GM19193 (cell line): ENCODE results near the gene RPGR.

Experiments used
- POLR2A ChIP-seq: IDR thresholded peaks from 4 replicates; pipeline ENCODE4 v1.6.1; 2011; ENCODE audit not compliant: insufficient read depth, insufficient read length; ENCODE audit errors: extremely low read depth

RPGR gene, protein sequence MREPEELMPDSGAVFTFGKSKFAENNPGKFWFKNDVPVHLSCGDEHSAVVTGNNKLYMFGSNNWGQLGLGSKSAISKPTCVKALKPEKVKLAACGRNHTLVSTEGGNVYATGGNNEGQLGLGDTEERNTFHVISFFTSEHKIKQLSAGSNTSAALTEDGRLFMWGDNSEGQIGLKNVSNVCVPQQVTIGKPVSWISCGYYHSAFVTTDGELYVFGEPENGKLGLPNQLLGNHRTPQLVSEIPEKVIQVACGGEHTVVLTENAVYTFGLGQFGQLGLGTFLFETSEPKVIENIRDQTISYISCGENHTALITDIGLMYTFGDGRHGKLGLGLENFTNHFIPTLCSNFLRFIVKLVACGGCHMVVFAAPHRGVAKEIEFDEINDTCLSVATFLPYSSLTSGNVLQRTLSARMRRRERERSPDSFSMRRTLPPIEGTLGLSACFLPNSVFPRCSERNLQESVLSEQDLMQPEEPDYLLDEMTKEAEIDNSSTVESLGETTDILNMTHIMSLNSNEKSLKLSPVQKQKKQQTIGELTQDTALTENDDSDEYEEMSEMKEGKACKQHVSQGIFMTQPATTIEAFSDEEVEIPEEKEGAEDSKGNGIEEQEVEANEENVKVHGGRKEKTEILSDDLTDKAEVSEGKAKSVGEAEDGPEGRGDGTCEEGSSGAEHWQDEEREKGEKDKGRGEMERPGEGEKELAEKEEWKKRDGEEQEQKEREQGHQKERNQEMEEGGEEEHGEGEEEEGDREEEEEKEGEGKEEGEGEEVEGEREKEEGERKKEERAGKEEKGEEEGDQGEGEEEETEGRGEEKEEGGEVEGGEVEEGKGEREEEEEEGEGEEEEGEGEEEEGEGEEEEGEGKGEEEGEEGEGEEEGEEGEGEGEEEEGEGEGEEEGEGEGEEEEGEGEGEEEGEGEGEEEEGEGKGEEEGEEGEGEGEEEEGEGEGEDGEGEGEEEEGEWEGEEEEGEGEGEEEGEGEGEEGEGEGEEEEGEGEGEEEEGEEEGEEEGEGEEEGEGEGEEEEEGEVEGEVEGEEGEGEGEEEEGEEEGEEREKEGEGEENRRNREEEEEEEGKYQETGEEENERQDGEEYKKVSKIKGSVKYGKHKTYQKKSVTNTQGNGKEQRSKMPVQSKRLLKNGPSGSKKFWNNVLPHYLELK

DNA sequence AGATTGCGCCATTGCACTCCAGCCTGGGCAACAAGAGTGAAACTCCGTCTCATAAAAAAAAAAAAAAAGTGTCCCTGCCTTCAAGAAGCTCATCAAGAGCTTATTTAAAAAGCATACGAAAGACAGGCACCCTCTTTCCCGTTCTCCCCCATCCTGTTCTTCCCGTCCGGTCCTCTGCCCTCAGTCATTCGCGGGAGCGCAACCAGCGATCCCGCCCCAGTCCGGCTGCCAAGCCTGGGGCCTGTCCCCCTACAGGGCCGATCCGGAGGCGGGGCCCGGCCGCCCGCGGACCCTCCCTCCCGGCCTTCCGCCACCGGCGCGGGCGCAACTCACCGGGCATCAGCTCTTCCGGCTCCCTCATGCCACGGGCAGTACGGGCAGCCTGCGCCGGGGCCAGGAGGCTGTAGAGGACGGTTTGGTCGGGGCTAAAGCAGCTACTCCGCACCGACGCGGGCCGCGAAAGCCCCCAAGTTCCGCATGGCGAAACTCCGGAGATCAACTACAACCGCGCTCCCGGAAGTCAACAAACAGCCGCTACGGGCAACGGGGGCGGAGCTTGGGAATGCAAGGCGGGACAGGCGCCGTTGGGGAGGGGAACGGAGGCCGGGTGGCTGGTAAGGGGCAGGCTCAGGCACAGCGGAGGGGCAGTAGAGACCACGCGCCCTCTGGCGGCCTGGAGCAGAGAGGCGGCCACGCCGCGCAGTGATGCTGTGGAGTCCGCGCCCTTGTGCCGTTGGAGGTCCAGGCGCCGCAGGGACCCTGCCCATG is at the start of gene RPGR:
Gene RPGR (minus strand): TSS at position 503 of the 768 bp plus-strand sequence. CDS start 142 bp downstream, at position 361.
- TF ChIP-seq POLR2A: no peak

DNA sequence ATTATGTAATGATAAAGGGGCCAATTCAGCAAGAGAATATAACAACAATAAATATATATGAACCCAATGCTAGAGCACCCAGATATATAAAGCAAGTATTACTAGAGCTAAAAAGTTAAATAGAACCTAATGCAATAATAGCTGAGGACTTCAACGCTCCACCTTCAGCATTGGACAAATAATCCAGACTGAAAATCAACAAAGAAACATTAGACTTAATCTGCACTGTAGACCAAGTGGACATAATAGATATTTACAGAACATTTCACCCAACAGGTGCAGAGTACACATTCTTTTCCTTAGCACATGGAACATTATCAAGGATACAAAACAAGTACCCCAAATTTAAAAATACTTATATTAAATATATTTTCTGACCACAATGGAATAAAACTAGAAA is 49.4 kb upstream of the RPGR start:
- no peak for TF ChIP-seq POLR2A

DNA sequence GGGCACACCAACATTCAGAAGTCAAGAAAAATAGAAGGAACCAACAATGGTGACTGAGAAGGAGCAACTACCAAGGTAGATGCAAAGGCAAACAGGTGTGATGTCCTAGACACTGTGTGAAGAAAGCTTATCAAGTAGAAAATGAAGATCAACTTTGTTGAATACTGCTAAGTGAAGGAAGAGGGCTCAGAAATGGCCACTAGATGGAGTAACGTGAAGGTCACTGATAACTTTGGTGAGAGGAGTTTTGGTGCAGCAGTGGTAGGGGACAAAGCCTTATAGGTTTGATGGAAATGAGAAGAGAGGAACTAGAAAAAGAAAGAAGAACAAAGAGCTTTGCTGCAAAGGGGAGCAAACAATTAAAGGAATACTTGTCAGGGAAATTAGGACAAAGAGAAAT is 48.6 kb upstream of the RPGR start:
- no peak for TF ChIP-seq POLR2A

DNA sequence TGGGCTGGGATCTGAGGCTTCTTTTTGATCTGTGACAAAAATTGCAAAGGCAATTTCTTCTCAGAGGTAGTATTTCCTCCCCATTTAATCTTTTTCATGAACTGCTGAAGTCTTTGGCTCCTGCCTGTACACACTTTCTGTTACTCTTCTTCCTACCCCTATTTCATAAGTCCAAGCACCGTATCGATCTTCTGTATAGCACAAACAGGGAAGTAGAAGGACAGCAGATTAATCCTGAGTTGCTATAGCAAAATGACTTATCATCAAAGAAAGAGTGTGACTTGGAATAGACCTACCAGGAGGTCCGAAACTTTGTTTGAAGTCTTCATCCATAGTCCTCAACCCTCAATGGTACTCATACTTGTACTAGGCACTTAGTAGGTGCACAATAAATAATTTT is 47.1 kb upstream of the RPGR start:
- no peak for TF ChIP-seq POLR2A

DNA sequence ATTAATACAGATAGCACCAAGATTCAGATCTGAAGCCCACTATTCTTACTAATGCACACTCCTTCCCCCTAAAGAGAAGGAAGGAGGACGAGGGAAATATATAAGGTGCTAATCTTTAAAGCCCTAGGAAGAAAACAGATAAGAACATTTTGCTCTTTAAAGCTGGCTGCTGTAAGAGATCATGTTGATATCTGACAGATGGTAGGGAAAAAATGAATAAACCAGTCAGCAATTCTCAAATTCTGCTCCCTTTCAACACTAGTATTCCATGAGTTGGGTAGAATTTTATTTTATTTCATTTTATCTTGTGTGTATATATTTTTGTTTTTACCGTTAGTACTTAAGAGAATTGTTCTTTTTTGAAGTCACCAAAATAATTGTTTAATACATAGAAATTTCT is 44.3 kb upstream of the RPGR start:
- TF ChIP-seq POLR2A: no peak

DNA sequence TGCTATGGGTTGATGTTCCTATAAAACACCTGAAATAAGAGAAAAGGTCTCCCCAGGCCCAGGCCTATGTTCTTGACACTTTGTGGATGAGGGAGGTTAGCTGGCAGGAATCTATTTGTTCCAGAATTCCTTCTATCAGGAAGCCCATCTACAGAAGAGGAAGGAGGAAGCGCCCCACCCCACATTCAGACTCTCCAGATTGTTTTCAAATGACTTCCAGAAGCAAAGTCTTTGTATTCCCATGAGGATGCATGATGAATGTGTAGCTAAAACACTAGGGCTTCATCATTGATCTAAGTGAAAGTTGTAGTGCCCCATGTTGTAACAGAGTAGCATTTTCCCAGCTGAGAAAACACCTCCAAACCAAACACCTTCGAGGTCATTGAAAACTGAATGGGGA is 41.5 kb upstream of the RPGR start:
- no peak for TF ChIP-seq POLR2A

DNA sequence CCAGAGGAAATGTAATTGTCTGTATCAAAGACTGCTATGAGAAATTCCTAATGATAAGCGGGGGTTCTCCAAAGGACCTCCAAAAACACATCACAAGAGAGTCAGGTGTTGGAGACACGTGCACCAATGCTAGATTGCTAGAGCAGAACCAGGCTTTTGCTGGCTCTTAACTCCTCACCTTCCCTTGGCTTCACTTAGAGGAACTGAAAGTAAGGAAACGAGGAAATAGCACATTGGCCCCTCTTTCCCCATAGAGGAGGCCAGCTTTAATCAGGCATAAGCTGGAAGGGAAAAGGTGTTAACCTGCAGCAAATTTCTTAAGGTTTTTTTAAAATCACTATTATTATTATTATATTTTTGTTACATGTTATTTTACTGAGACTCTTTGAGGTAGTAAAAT is 38.6 kb upstream of the RPGR start:
- no peak for TF ChIP-seq POLR2A

DNA sequence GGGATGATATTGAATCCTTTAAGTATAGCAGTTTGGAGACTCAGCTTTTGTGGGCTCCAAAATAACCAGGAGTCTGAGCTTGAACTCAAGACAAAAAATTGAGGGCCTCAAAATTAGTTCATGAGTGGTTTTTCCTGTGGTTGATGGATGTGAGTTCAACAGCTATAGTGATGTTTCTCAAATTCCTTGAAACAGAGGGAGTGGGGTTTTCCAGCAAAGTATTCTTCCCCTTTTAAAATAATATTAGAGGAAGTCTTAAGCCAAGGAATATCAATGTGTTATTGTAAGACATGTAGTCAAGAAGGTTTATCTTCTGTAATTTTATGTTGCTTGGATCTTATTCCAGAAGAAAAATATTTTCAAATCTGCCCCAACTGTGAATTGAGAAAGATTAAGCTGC is 35.7 kb upstream of the RPGR start:
- TF ChIP-seq POLR2A: no peak

DNA sequence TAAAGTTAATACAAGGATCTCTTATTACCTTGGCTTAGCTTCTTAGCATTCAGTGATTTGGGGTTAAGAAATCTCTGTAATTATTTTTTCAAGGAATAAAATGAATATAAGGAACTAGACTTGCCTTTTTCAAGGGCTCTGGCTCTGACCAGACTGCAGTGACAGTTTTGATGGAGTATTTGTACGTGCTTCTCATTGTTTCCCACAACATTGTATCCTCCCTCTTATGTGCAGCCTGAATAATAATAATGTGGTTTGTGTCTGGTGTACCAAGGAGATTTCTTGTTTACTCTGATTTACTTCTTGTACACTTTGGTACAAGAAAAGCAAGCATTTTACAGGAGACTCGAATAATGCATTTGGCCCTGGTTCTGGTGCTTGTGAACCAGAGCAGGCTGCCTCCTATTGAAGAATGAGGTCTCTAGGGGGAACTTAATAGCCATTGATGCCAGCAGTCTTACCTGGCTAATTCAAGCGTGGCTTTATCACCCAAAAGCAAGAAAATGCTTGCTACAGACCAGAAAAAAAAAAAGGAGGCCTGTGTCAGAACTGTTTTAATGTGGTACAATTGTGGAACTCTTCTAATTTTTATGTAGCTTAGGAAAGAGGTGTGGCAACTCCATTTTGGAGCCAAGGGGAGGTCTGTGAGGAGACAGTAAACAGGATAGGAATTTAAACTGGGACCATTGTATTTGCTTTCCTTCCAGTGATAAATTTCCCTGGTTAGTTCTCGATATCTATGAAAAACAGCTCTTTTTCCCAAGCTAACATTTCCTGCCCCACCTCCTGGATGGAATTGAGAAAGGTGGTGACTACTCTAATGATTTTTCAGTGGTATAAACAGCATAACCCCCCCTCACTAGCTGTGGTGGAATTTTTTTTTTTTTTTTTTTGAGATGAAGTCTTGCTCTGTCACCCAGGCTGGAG is 30.7 kb upstream of the RPGR start:
- TF ChIP-seq POLR2A: no peak

DNA sequence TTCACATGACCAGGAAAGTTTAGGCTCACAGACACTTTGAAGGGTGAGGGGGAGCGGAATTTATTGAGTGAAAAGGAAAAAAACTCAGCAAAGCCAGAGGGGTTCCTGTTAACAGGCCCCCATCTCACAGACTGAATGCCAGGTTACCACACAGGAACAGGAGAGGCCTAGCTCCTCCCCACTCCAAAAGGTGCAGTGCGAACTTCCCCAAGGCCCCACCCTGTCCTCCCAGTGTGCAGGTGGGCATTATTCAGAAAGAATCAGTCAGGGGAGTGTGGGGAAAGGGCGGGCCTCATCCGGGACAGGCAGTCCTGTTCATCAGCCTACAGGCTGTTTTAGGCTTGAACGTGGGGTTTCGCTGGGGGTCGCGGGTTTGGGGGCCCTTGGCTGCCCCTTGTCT is 29.1 kb upstream of the RPGR start:
- no peak for TF ChIP-seq POLR2A

DNA sequence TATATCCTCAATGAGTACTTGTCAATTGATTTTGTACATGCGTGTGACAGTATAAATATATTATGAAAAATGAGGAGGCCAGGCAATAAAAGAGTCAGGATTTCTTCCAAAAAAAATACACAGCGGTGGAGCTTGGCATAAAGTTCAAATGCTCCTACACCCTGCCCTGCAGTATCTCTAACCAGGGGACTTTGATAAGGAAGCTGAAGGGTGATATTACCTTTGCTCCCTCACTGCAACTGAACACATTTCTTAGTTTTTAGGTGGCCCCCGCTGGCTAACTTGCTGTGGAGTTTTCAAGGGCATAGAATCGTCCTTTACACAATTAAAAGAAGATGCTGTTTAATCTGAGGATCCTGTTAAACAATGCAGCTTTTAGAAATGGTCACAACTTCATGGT is 25.1 kb upstream of the RPGR start, which contains the start of gene OTC:
Gene OTC (plus strand): TSS at position 243 of the 400 bp plus-strand sequence. CDS start 93 bp downstream, at position 336.
- TF ChIP-seq POLR2A: no peak

DNA sequence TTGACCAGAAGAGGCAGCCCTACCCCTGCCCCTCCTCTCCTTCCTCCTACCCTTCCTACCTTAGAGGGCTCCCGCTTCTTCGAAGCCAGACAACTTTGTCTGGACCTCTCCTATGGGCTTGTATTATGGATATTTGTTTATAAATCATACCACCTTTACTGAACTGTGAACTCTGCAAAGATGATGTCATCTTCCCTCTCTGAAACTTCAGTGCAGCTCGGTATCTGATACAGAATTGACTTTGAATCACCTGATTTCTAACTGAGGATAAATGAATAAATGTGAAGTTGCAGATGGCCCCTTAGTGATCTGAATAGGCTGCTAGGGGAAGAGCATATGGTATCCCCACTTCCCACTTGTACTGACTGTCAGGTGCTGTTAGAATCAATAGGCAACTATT is 24.0 kb upstream of the RPGR start:
- TF ChIP-seq POLR2A: no peak

DNA sequence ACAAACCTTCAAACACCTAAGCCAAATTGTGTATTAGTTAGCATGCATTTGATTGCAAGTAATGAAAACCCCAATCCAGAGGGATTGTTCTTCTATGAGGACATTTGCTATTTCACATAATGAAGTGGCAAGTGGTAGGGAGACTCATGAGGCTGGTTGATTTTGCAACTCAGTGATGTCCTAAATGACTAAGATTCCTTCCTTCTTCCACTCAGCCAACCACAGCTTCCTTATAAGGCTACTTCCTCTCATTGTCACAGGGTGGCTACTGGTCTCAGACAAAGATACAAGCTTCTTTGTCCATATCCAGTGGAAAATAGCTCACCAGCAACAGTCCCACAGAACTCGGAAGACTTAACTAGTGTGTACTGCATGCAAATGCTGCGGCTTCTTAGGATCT is 19.8 kb upstream of the RPGR start:
- no peak for TF ChIP-seq POLR2A
